ENCODE results near the gene ITGAX.

The ITGAX gene

DNA sequence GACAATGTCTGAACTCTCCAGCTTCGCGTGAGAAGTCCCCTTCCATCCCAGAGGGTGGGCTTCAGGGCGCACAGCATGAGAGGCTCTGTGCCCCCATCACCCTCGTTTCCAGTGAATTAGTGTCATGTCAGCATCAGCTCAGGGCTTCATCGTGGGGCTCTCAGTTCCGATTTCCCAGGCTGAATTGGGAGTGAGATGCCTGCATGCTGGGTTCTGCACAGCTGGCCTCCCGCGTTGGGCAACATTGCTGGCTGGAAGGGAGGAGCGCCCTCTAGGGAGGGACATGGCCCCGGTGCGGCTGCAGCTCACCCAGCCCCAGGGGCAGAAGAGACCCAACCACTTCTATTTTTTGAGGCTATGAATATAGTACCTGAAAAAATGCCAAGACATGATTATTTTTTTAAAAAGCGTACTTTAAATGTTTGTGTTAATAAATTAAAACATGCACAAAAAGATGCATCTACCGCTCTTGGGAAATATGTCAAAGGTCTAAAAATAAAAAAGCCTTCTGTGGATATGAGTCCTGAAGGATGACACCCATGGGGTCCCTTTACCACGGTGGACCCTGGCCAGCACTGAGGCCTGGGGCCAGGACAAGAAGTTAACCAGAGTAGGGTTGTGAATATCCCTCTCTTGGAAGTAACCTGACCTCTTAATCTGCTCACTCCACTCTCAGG is 27.6 kb downstream of the ITGAX start:
- POLR2A ChIA-PET = interaction anchor here (1.0 to 1.1 kb wide), 2 partner anchors 182 to 202 kb away, joined by 3 to 4 read pairs; no protein-coding TSS in a partner anchor
- peak; percentile 94 for TF ChIP-seq CTCF (IDR thresholded peaks at IDR 0.05; ENCODE audit: control extremely low read depth, extremely low read depth, low read depth, missing control alignments)
- DNase-seq (ENCODE audit: extremely low spot score) = peak; percentile 83
- CTCF ChIA-PET = interaction anchor here (0.6 to 2.3 kb wide), 37 partner anchors 9 to 476 kb away, joined by 3 to 15 read pairs (median 4); partner anchors contain the start of genes PYCARD and ZNF843

DNA sequence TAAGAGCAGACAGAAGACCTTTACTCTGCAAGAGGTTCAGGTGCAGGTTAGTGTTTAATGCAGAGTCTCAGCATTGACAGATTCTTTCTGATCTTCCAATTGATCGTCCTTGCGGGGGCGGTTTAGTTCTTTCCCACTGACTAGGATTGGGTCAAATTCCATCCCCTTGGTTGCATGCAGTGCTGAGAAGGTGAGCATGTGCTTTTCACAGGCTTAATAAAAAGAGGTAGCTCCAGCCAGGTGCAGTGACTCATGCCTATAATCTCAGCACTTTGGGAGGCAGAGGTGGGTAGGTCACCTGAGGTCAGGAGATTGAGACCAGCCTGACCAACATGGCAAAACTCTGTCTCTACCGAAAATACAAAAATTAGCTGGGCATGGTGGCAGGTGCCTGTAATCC is 30.7 kb downstream of the ITGAX start:
- CTCF ChIA-PET = interaction anchor here (1.1 to 1.8 kb wide), 6 partner anchors 27 to 243 kb away, joined by 3 to 5 read pairs (median 3); no protein-coding TSS in a partner anchor
- TF ChIP-seq CTCF (IDR thresholded peaks at IDR 0.05; ENCODE audit: control extremely low read depth, extremely low read depth, low read depth, missing control alignments) = no peak
- no peak for DNase-seq (ENCODE audit: extremely low spot score)
- POLR2A ChIA-PET = no interaction called here

DNA sequence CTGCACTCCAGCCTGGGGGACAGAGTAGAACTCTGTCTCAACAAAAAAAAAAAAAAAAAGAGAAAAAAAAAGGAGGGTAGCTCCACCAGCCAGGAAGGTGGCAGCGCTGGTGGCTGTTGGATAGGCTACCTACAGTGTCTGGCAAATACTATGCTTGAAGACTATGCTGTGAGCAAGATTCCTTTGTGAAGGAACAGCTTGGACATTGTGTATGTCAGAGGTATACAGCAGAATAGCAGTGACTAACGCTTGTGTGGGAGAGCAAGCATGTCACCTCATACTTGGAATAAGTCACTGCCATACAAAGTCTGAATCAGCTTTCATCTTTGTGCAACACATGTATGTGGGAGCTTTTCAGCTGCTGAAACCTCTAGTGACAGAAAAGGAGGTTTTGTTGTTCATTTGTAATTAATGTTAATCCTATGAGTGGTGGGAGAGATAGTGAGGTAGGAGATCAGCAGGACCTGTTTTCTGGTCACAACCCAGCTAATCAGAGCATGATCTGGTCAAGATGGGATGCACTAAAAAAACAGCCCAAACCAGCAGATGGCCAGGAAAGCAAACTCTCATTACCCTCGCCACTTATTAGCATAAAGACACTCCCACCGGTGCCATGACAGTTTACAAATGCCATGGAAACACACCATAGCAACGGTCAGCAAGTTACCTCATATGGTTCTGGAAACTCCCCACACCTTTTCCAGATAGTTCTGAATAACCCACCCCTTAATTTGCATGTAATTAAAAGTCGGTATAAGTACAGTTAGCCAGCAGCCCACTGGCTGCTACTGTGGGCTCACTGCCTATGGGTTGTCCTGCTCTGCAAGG is 31.4 kb downstream of the ITGAX start:
- TF ChIP-seq CTCF (IDR thresholded peaks at IDR 0.05; ENCODE audit: control extremely low read depth, extremely low read depth, low read depth, missing control alignments) = no peak
- POLR2A ChIA-PET = interaction anchor here (0.7 kb wide), 1 partner anchor 206 kb away, joined by 9 read pairs; no protein-coding TSS in a partner anchor
- peak; percentile 39 for DNase-seq (ENCODE audit: extremely low spot score)
- CTCF ChIA-PET = interaction anchor here (0.7 to 1.8 kb wide), 7 partner anchors 28 to 244 kb away, joined by 3 to 5 read pairs (median 3); partner anchors contain the start of gene ZNF843

DNA sequence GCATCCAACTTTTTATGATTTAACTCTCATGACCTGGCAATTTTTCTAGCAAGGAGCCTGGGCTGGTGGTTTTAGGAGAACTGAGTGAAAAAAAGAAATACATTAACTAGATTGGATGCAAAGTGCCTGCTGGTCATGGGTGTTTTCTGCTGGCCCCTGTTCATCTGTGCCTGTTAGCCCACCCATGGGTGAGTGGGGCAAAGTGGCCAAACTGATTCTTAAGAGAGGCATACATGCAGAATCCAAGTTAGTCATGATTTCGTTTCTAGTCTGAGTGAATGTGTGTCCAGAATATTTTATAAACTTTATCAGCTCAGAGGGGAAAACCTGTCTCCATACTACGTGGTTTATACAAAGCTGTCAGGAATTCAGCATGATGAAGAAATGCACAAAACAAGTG is 33.6 kb downstream of the ITGAX start:
- POLR2A ChIA-PET = no interaction called here
- no peak for TF ChIP-seq CTCF (IDR thresholded peaks at IDR 0.05; ENCODE audit: control extremely low read depth, extremely low read depth, low read depth, missing control alignments)
- DNase-seq (ENCODE audit: extremely low spot score) = no peak
- CTCF ChIA-PET = interaction anchor here (1.6 kb wide), 1 partner anchor 12 kb away, joined by 4 read pairs; no protein-coding TSS in a partner anchor

- TF ChIP-seq CTCF (IDR thresholded peaks at IDR 0.05; ENCODE audit: control extremely low read depth, extremely low read depth, low read depth, missing control alignments) = no peak
- POLR2A ChIA-PET = no interaction called here
- no peak for DNase-seq (ENCODE audit: extremely low spot score)
- CTCF ChIA-PET = interaction anchor here (1.0 to 2.1 kb wide), 3 partner anchors 8 to 71 kb away, joined by 3 to 15 read pairs (median 3); no protein-coding TSS in a partner anchor
Measured at GRCh38 chr16:31390504-31391041, 35.6 kb downstream of the ITGAX start.

DNA sequence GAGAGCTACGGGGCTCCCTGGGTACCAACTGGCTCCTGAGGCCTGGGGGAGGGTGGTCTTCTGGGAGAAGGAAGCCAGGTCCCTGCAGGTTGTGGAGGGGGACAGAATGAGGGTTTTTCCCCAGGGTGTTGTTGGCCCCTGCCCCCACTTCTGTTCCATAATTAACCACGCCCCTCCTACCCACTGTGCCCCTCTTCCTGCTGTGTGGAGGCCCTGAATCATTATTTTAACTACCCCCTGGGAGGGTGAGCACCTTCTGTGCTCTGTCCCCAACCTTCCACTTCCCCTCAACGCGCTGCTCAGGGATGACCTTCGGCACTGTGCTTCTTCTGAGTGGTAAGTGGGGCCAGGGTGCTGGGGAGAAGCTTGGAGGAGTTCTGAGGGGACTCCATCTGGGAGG is 38.1 kb downstream of the ITGAX start, which contains the start of gene ITGAD:
Gene ITGAD (plus strand): TSS at position 280 of the 400 bp plus-strand sequence. CDS start 26 bp downstream, at position 306.
- ChIA-PET POLR2A (no interaction called here), CTCF (interaction anchor here (1.0 to 1.4 kb wide), 3 partner anchors 9 to 17 kb away, joined by 3 read pairs; no protein-coding TSS in a partner anchor)
- no peak for TF ChIP-seq CTCF (IDR thresholded peaks at IDR 0.05; ENCODE audit: control extremely low read depth, extremely low read depth, low read depth, missing control alignments)
- DNase-seq (ENCODE audit: extremely low spot score) = no peak

All from GM10248 (cell line).